IMR-90 (cell line): ENCODE data around the gene OR4Q2. TPM values are rescaled to one million over a fixed set of nuclear protein-coding genes. Genes with fewer than 3 reads are reported as not detected.
"Not testable (repeated sequence)": the region's sequence is repeated elsewhere in the genome, so short reads cannot be mapped to it uniquely, and the experiment has no call there.

ENCODE experiments used
- ATAC-seq: fragments of 200-7000 bp; cut with Tn5 transposase; 2 replicates; pipeline ENCODE4 v1.9.1; 2020; ENCODE audit warnings: low read depth, mild to moderate bottlenecking, moderate library complexity
- BruUV-seq: library from RNA; stranded (reverse); fragments of 400-500 nt; replicated peaks from 2 replicates; lab custom pipeline; 2021; lab: Mats Ljungman, UMichigan
- CTCF ChIA-PET: fragments of 300-600 bp; formaldehyde crosslinking; extraction: SDS; loops from one replicate; lab custom pipeline; 2021; ENCODE audit warnings: antibody characterized with exemption; lab: Yijun Ruan, JAX
- POLR2A ChIA-PET: fragments of 300-600 bp; sonication (Branson Sonifier 250); formaldehyde crosslinking; loops from one replicate; lab custom pipeline; 2022; ENCODE audit warnings: antibody characterized with exemption; ENCODE audit not compliant: unreplicated experiment; lab: Charles Lee
- DNase-seq: peaks from one replicate; pipeline ENCODE4 v3.0.0; 2013
- H2AFZ ChIP-seq: replicated peaks from 2 replicates; pipeline ENCODE3; 2013; ENCODE audit warnings: low read length, mild to moderate bottlenecking; ENCODE audit not compliant: poor library complexity
- H2AK5ac ChIP-seq: 2 replicates; pipeline ENCODE4 v1.6.1; 2013; ENCODE audit warnings: low read depth, low read length, inconsistent platforms
- H2AK9ac ChIP-seq: replicated peaks from 2 replicates; pipeline ENCODE3; 2013; ENCODE audit warnings: mild to moderate bottlenecking, low read depth, low read length, moderate library complexity; ENCODE audit not compliant: poor library complexity
- H2BK120ac ChIP-seq: 2 replicates; pipeline ENCODE4 v1.6.1; 2013; ENCODE audit warnings: low read depth, low read length, inconsistent platforms
- H2BK15ac ChIP-seq: 3 replicates; pipeline ENCODE4 v1.6.1; 2013; ENCODE audit warnings: low read depth, low read length, inconsistent platforms
- H2BK20ac ChIP-seq: 2 replicates; pipeline ENCODE4 v1.6.1; 2013; ENCODE audit warnings: low read depth, mild to moderate bottlenecking, inconsistent platforms, low read length, moderate library complexity
- H2BK5ac ChIP-seq: 2 replicates; pipeline ENCODE4 v1.6.1; 2013; ENCODE audit warnings: mild to moderate bottlenecking, low read depth, low read length, inconsistent platforms; ENCODE audit not compliant: poor library complexity, severe bottlenecking
- H3K14ac ChIP-seq: replicated peaks from 2 replicates; pipeline ENCODE4 v1.6.1; 2013; ENCODE audit warnings: low read depth, low read length, inconsistent platforms
- H3K18ac ChIP-seq: 2 replicates; pipeline ENCODE4 v1.6.1; 2013; ENCODE audit warnings: low read depth, low read length, control low read depth
- H3K23ac ChIP-seq: 2 replicates; pipeline ENCODE4 v1.6.1; 2013; ENCODE audit warnings: low read depth, low read length, inconsistent platforms
- H3K27ac ChIP-seq: 2 replicates; pipeline ENCODE4 v1.5.1; 2013; ENCODE audit warnings: mild to moderate bottlenecking, control low read depth, low read length; ENCODE audit not compliant: insufficient read depth
- H3K27me3 ChIP-seq: 2 replicates; pipeline ENCODE4 v1.6.1; 2013; ENCODE audit warnings: low read length; ENCODE audit not compliant: control insufficient read depth, insufficient read depth
- H3K36me3 ChIP-seq: 2 replicates; pipeline ENCODE4 v1.6.1; 2013; ENCODE audit warnings: low read length, mixed read lengths; ENCODE audit not compliant: control insufficient read depth, insufficient read depth
- H3K4ac ChIP-seq: 2 replicates; pipeline ENCODE4 v1.6.1; 2013; ENCODE audit warnings: low read depth, low read length, inconsistent platforms
- H3K4me1 ChIP-seq: 2 replicates; pipeline ENCODE4 v1.6.1; 2013; ENCODE audit warnings: low read length, mixed read lengths; ENCODE audit not compliant: control insufficient read depth, insufficient read depth
- H3K4me2 ChIP-seq: 2 replicates; pipeline ENCODE4 v1.6.1; 2013; ENCODE audit warnings: low read depth, mild to moderate bottlenecking, control low read depth, low read length, moderate library complexity
- H3K4me3 ChIP-seq: 2 replicates; pipeline ENCODE4 v1.5.1; 2013; ENCODE audit warnings: low read depth, mild to moderate bottlenecking, control low read depth, low read length, moderate library complexity; ENCODE audit not compliant: insufficient read depth
- H3K56ac ChIP-seq: 2 replicates; pipeline ENCODE4 v1.6.1; 2013; ENCODE audit warnings: low read length, inconsistent platforms; ENCODE audit not compliant: insufficient read depth; ENCODE audit errors: extremely low read depth
- H3K79me1 ChIP-seq, 2 experiments: 2 replicates each; pipeline ENCODE4 v1.6.1; 2013; ENCODE audit warnings: low read length in 2 of 2, inconsistent platforms in 1 of 2, low read depth in 1 of 2
- H3K9ac ChIP-seq: 2 replicates; pipeline ENCODE4 v1.6.1; 2013; ENCODE audit warnings: low read depth, low read length, control low read depth
- H3K9me1 ChIP-seq: 2 replicates; pipeline ENCODE4 v1.6.1; 2013; ENCODE audit warnings: low read length, inconsistent platforms; ENCODE audit not compliant: insufficient read depth
- H3K9me3 ChIP-seq: 2 replicates; pipeline ENCODE4 v1.6.1; 2013; ENCODE audit warnings: low read length; ENCODE audit not compliant: control insufficient read depth, insufficient read depth
- H4K20me1 ChIP-seq: 2 replicates; pipeline ENCODE4 v1.6.1; 2013; ENCODE audit warnings: low read length, inconsistent platforms; ENCODE audit not compliant: insufficient read depth
- H4K5ac ChIP-seq: 2 replicates; pipeline ENCODE4 v1.6.1; 2013; ENCODE audit warnings: mild to moderate bottlenecking, low read depth, low read length, control low read depth
- H4K8ac ChIP-seq, 2 experiments: 2 replicates each; pipeline ENCODE4 v1.6.1; 2013; ENCODE audit warnings: low read depth in 2 of 2, low read length in 2 of 2, control low read depth in 1 of 2, inconsistent platforms in 1 of 2
- H4K91ac ChIP-seq: 2 replicates; pipeline ENCODE4 v1.6.1; 2013; ENCODE audit warnings: low read depth, low read length, inconsistent platforms; ENCODE audit not compliant: insufficient read depth
- WGBS, 2 experiments: methylation state at CpG; one replicate each; pipeline versions ENCODE4 v1.1.5 to v1.1.7; 2013; ENCODE audit warnings: missing lambda C conversion rate in 2 of 2; ENCODE audit not compliant: insufficient read length in 1 of 2; ENCODE audit errors: extremely low coverage in 2 of 2; 5-methylcytosine and 5-hydroxymethylcytosine counted together
- dilution Hi-C: fragments of 300-500 bp; cut with HindIII; formaldehyde crosslinking; loops from one replicate; pipeline ENCODE4 v1.14.3; 2018; ENCODE audit warnings: low sequenced_read_pairs; ENCODE audit not compliant: unreplicated experiment
- in situ Hi-C: fragments of 300-500 bp; cut with MboI; formaldehyde crosslinking; loops from 3 replicates; pipeline ENCODE4 v1.14.3; 2019; ENCODE audit warnings: low sequenced_read_pairs, inconsistent platforms, mixed read lengths
- intact Hi-C: fragments of 100-400 bp; cut with micrococcal nuclease; formaldehyde crosslinking; loops from 2 replicates; pipeline ENCODE4 v1.10.0; 2022
- polyA plus RNA-seq, 3 experiments: library from polyadenylated mRNA; depleted of rRNA; stranded (reverse); fragments of >200 nt; gene quantifications; 2 replicates each; pipeline ENCODE4 v1.2.3, GENCODE V29; 2012; ENCODE audit warnings: low replicate concordance in 1 of 3
- total RNA-seq: library from RNA; depleted of rRNA; stranded (reverse); fragments of >200 nt; gene quantifications from 2 replicates; pipeline ENCODE4 v1.2.3, GENCODE V29; 2012

The OR4Q2 gene
- total and polyA plus RNA-seq, 2 of the 4 experiments (the other 2 are of a cell fraction) = not detected

GRCh38 chr14:19969735-19970134 is 32.2 kb upstream of the OR4Q2 start:
- H3K27me3 ChIP-seq, intact Hi-C loops, dilution Hi-C loops, H2AK9ac ChIP-seq, H3K9me1 ChIP-seq, H3K18ac ChIP-seq, H3K56ac ChIP-seq, H4K5ac ChIP-seq, H3K9me3 ChIP-seq, H3K9ac ChIP-seq, H3K4me2 ChIP-seq, H3K79me1 ChIP-seq, H2BK5ac ChIP-seq, H3K4me3 ChIP-seq, H2BK15ac ChIP-seq, H2AK5ac ChIP-seq, BruUV-seq, H2AFZ ChIP-seq, H4K8ac ChIP-seq, ATAC-seq, H2BK120ac ChIP-seq, H3K14ac ChIP-seq, DNase-seq, POLR2A ChIA-PET, CTCF ChIA-PET, in situ Hi-C loops, H3K4ac ChIP-seq, H3K36me3 ChIP-seq, H3K27ac ChIP-seq, H3K4me1 ChIP-seq, H2BK20ac ChIP-seq, H4K91ac ChIP-seq, H4K20me1 ChIP-seq, H3K23ac ChIP-seq: not testable (repeated sequence)
- 27% methylated on average over 2 of the region's 2 CpGs; no CpG with 5 or more reads in 1 of the 2 experiments for WGBS, 2 experiments
